ENCODE results near the gene FXR1. TPM values are rescaled to one million over a fixed set of nuclear protein-coding genes. Genes with fewer than 3 reads are reported as not detected.

The FXR1 gene
- total RNA-seq, 4 donors from 2014 or later: 39.6 to 99.2 (median 73.8) TPM

GRCh38 chr3:181025204-181025603, 112.7 kb downstream of the FXR1 start:
- DNase-seq: no peak
- Histone ChIP-seq H3K4me3 (no peak overlapping the region), H3K4me1 (no peaks in the 10 kb centered on the region), H3K36me3 (no peaks in the 10 kb centered on the region), H3K9me3 (peaks cover 0 to 12% (median 3%) of the 10 kb centered on the region in 3 donors), H3K27me3 (no peaks in the 10 kb centered on the region), H3K27ac (no peak overlapping the region)
- intact Hi-C loops (cut with DNase I): no loop called here
- TF ChIP-seq POLR2A (IDR thresholded peaks at IDR 0.05) (no peak), CTCF (IDR thresholded peaks at IDR 0.05) (no peak)

- Histone ChIP-seq H3K36me3 (no peaks in the 10 kb centered on the region), H3K4me3 (no peak overlapping the region), H3K9me3 (no peaks in the 10 kb centered on the region), H3K4me1 (no peaks in the 10 kb centered on the region), H3K27me3 (no peaks in the 10 kb centered on the region), H3K27ac (no peak overlapping the region)
- intact Hi-C loops (cut with DNase I): no loop called here
- TF ChIP-seq POLR2A (IDR thresholded peaks at IDR 0.05) (no peak), CTCF (IDR thresholded peaks at IDR 0.05) (no peak)
- DNase-seq: no peak
Observed at GRCh38 chr3:181030948-181031347, 118.5 kb downstream of the FXR1 start.

Other genes starting within 250 kb of the FXR1 start
- gene CCDC39, start 233.2 kb upstream of the FXR1 start, total RNA-seq: not detected
- 10 to 100 TPM in 3 of 4 donors, 1 to 10 TPM in 1; 10.0 to 56.6 (median 28.8) TPM for gene DNAJC19, start 77.1 kb downstream of the FXR1 start, total RNA-seq

All from esophagus squamous epithelium (tissue), 5 donors.